Cortex of kidney (tissue), 1 donor: Measurements from ENCODE around the gene DOCK10.
"Not testable (repeated sequence)": the region's sequence is repeated elsewhere in the genome, so short reads cannot be mapped to it uniquely, and the experiment has no call there.

Experiments
- DNase-seq: peaks from one replicate; lab custom pipeline; 2025; lab: John Stamatoyannopoulos, UW

Gene DOCK10

GRCh38 chr2:224946895-224947294, 95.4 kb downstream of the DOCK10 start:
- no peak for DNase-seq

- DNase-seq: no peak
These were observed 97.3 kb downstream of the DOCK10 start for GRCh38 chr2:224944707-224945547.

- DNase-seq: not testable (repeated sequence)
These were observed 98.6 kb downstream of the DOCK10 start for GRCh38 chr2:224943601-224944041.

GRCh38 chr2:224941960-224942359, 100.3 kb downstream of the DOCK10 start:
- DNase-seq: no peak

- no peak for DNase-seq
These were observed 101.7 kb downstream of the DOCK10 start for GRCh38 chr2:224940618-224941017.

GRCh38 chr2:224938651-224939182, 103.6 kb downstream of the DOCK10 start:
- DNase-seq: no peak

- DNase-seq: no peak
These were observed 104.4 kb downstream of the DOCK10 start for GRCh38 chr2:224937887-224938286.

- no peak for DNase-seq
These were observed 107.6 kb downstream of the DOCK10 start for GRCh38 chr2:224934526-224935188.

GRCh38 chr2:224933431-224933830, 108.8 kb downstream of the DOCK10 start:
- DNase-seq: no peak

GRCh38 chr2:224932522-224932921, 109.7 kb downstream of the DOCK10 start:
- no peak for DNase-seq

- DNase-seq: no peak
These were observed 110.3 kb downstream of the DOCK10 start for GRCh38 chr2:224931956-224932355.

- no peak for DNase-seq
These were observed 111.3 kb downstream of the DOCK10 start for GRCh38 chr2:224930990-224931389.

GRCh38 chr2:224930124-224930523, 112.1 kb downstream of the DOCK10 start:
- no peak for DNase-seq

GRCh38 chr2:224929512-224929911, 112.8 kb downstream of the DOCK10 start:
- no peak for DNase-seq

GRCh38 chr2:224927646-224928173, 114.6 kb downstream of the DOCK10 start:
- no peak for DNase-seq

GRCh38 chr2:224927011-224927410, 115.3 kb downstream of the DOCK10 start:
- no peak for DNase-seq

GRCh38 chr2:224925810-224926100, 116.5 kb downstream of the DOCK10 start:
- no peak for DNase-seq

- no peak for DNase-seq
These were observed 117.0 kb downstream of the DOCK10 start for GRCh38 chr2:224925061-224925809.

GRCh38 chr2:224924631-224925030, 117.6 kb downstream of the DOCK10 start:
- no peak for DNase-seq

- no peak for DNase-seq
These were observed 120.0 kb downstream of the DOCK10 start for GRCh38 chr2:224922142-224922727.

GRCh38 chr2:224919472-224920110, 122.7 kb downstream of the DOCK10 start:
- no peak for DNase-seq
